Measurements from ENCODE around the gene KRT80. TPM values are rescaled to one million over a fixed set of nuclear protein-coding genes. Genes with fewer than 3 reads are reported as not detected.

The KRT80 gene
- total RNA-seq, 1 donor from 2014 or later, result 2.0 TPM

Other genes starting within 250 kb of the KRT80 start
- gene ACVR1B, start 240.3 kb downstream of the KRT80 start, total RNA-seq, result 20.5 and 23.6 TPM in 2 replicates
- 42.7 and 42.8 TPM in 2 replicates for gene TAMALIN, start 185.1 kb downstream of the KRT80 start, total RNA-seq
- 1.1 and 1.5 TPM in 2 replicates for gene NR4A1, start 140.6 kb downstream of the KRT80 start, total RNA-seq
- 70.2 and 92.9 TPM in 2 replicates for gene ATG101, start 122.0 kb downstream of the KRT80 start, total RNA-seq
- 0.07 and 0.21 TPM in 2 replicates for gene SMIM41, start 112.3 kb downstream of the KRT80 start, total RNA-seq
- 288 and 399 TPM in 2 replicates for gene KRT7, start 41.2 kb upstream of the KRT80 start, total RNA-seq
- gene KRT86, start 82.6 kb upstream of the KRT80 start, total RNA-seq, result 0.07 TPM in 1 of 2 replicates, not detected in the other
- not detected in 2 replicates for gene KRT81, start 99.5 kb upstream of the KRT80 start, total RNA-seq
- not detected in 2 replicates for gene KRT83, start 129.4 kb upstream of the KRT80 start, total RNA-seq
- gene KRT85, start 175.5 kb upstream of the KRT80 start, total RNA-seq, result under 0.01 TPM in 1 of 2 replicates, not detected in the other
- gene KRT84, start 193.6 kb upstream of the KRT80 start, total RNA-seq, result not detected in 2 replicates
- gene KRT82, start 214.3 kb upstream of the KRT80 start, total RNA-seq, result not detected in 2 replicates
- not detected in 2 replicates for gene KRT75, start 242.4 kb upstream of the KRT80 start, total RNA-seq